IPS DF 4.7 (cell line): ENCODE results near the gene TSPAN7.

Experiments used
- DNase-seq: peaks from one replicate; pipeline ENCODE4 v3.0.0-alpha.2; 2013; ENCODE audit warnings: low spot score; ENCODE audit errors: extremely low read depth

The TSPAN7 gene

DNA sequence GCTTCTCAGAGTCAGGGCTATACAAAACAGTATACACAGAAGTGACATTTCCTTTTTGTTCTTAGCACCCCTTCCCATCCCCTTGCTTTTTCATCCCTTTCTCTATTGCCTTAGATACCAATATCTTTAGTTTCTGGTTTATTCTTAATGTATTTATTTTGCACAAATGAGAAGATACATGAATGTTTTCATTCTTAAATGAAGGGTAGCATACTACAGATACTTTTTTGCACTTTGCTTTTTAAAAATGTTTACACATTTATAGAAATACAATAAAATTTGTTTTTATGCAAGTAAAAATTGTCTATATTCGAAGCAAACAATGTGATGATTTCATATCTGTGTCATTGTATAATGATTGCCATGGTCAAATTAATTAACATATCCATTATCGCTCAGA lies 33.1 kb downstream of the TSPAN7 start:
- DNase-seq, result no peak

GRCh38 chrX:38595801-38596200 lies 34.5 kb downstream of the TSPAN7 start:
- DNase-seq, result no peak

DNA sequence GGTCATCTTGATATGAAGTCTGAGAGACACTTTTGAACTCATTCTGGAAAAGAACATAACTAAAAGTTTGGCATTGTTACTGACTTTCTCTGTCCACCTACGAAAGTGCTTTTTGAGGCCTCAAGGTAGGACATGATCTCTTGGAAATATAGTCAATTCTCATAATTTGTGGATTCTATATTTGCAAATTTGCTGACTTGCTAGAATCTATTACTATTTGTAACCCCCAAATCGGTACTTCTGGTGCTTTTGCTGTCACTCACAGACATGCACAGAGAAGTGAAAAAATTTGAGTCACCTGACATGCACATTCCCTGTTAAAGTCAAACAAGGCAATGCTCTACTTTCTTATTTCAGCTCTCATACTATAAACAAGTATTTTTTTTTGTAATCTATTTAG lies 35.6 kb downstream of the TSPAN7 start:
- DNase-seq, result no peak

GRCh38 chrX:38599796-38600755 lies 38.7 kb downstream of the TSPAN7 start:
- DNase-seq, result no peak

- no peak for DNase-seq
These were observed 40.5 kb downstream of the TSPAN7 start for GRCh38 chrX:38601866-38602265.

GRCh38 chrX:38606821-38607220 lies 45.5 kb downstream of the TSPAN7 start:
- DNase-seq, result no peak

- DNase-seq, result no peak
These were observed 46.6 kb downstream of the TSPAN7 start for GRCh38 chrX:38607976-38608375.

- DNase-seq, result no peak
These were observed 49.5 kb downstream of the TSPAN7 start for GRCh38 chrX:38610849-38611248.

DNA sequence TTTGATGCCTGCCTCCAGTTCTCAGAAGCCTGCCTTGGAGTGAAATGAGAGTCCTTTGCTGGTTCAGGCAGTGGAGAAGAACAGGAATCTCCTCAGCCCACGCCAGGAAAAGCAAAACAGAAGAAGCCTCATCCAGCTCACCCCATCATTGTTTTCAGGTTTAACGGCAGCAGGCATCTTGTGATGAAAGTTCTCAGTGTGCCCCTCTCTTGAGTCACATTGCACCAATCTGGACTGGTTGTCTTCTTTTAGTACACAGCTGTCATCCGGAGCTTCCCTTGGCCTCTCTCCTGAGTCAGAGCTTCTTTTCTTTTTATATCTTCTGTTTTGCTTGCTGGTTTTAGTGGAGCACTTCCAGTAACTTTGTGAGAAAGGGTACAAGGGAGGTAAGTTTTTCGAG lies 50.9 kb downstream of the TSPAN7 start:
- DNase-seq, result no peak

DNA sequence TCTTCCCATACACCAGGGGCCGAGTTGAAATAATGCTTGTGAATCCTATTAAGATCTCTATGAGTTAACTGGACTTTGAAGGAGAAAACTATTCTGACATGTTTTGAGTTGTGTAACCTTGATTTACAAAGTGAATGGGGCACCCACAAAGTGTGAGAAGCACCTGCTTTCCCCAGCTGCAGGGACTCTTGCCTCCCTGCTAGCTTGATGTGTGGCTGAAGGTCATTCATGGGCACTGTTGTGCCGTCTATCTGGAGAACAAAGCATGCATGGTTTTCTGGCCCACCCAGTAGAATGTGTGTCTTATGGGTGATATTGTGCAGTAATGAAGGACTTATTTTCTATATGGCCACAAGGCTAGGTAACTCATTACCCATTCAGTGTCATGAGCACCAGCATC lies 53.1 kb downstream of the TSPAN7 start:
- no peak for DNase-seq

- DNase-seq, result no peak
These were observed 55.6 kb downstream of the TSPAN7 start for GRCh38 chrX:38616904-38617303.

- no peak for DNase-seq
These were observed 56.8 kb downstream of the TSPAN7 start for GRCh38 chrX:38618180-38618579.

GRCh38 chrX:38620623-38621022 lies 59.3 kb downstream of the TSPAN7 start:
- DNase-seq, result no peak

- DNase-seq, result no peak
These were observed 65.0 kb downstream of the TSPAN7 start for GRCh38 chrX:38626296-38626695.

- peak; percentile 25 for DNase-seq
These were observed 66.3 kb downstream of the TSPAN7 start for GRCh38 chrX:38627683-38628082.

- DNase-seq, result no peak
These were observed 67.2 kb downstream of the TSPAN7 start for GRCh38 chrX:38628587-38628986.

DNA sequence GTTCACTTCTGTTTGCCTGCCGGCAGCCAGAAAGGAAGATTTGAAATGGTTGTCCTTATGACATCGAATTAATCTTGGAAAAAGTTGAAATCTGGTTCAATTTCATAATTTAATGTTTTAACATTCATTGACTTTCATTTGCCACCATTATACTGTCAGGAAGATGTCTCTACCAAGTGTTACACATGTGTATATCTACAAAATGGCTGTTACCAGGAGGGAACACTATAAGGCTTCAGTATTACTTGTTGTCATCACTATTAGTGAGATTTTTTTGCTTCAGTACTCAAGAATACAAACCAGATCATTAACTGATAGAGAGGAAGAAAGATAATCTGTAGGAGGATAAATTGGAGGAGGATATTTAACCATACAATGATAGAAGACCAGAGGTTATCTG lies 71.2 kb downstream of the TSPAN7 start:
- no peak for DNase-seq

GRCh38 chrX:38634665-38635064 lies 73.3 kb downstream of the TSPAN7 start:
- DNase-seq, result no peak

- no peak for DNase-seq
These were observed 75.8 kb downstream of the TSPAN7 start for GRCh38 chrX:38636949-38637819.

GRCh38 chrX:38638952-38639529 lies 77.7 kb downstream of the TSPAN7 start:
- no peak for DNase-seq

- DNase-seq, result no peak
These were observed 78.4 kb downstream of the TSPAN7 start for GRCh38 chrX:38639730-38640129.

DNA sequence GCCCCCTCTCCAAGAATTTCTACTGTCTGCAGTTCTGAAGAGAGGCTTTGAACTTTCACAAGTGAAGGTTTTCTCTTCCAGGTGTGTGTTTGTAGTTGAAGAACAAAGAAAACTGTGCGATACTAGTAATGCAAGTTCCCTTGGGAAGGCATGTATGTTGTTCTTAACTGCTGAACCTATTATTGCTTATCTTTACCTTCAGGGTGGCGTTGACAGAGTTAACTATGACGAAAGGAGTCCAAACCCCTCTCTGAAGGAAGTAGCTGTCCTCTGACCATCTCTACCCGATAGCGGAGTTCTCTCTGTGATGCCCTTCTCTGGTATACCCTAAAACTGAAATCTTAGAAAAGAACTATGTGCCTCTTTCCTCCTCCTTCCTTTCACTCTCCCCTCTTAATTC lies 79.9 kb downstream of the TSPAN7 start:
- no peak for DNase-seq
